K562 (cell line): ENCODE results near the gene SCUBE2.

Experiments used
- CEBPB ChIP-seq: fragments of 450-650 bp; IDR thresholded peaks from 2 replicates; pipeline ENCODE4 v1.6.1; 2016; ENCODE audit warnings: missing genetic modification characterization, missing compliant biosample characterization
- EP300 ChIP-seq: IDR thresholded peaks from 2 replicates; pipeline ENCODE4 v1.6.1; 2012; ENCODE audit warnings: low read length, improper control_type of control experiment
- GATA2 ChIP-seq: sonication (generic); formaldehyde crosslinking; IDR thresholded peaks from 2 replicates; pipeline ENCODE4 v1.4.0; 2020; ENCODE audit warnings: mild to moderate bottlenecking, missing genetic modification reagents
- JUND ChIP-seq, 2 experiments: IDR thresholded peaks; 2 replicates in 1 of 2; 3 replicates in 1 of 2; pipeline ENCODE4 v1.6.1; 2011; ENCODE audit warnings: borderline replicate concordance in 2 of 2, low read depth in 2 of 2, low read length in 2 of 2, improper control_type of control experiment in 1 of 2, missing biosample characterization in 1 of 2, missing genetic modification characterization in 1 of 2, missing genetic modification reagents in 1 of 2
- NFIC ChIP-seq: fragments of 450-650 bp; IDR thresholded peaks from 2 replicates; pipeline ENCODE4 v1.6.1; 2017; ENCODE audit warnings: mild to moderate bottlenecking, inconsistent platforms
- REST ChIP-seq, 2 experiments: fragments of 450-650 bp; formaldehyde crosslinking in 1 of 2; IDR thresholded peaks; 2 replicates each; pipeline versions ENCODE4 v1.4.0 to v1.6.1; 2014 to 2020; ENCODE audit warnings: mild to moderate bottlenecking in 2 of 2, borderline replicate concordance in 1 of 2, low read depth in 1 of 2
- YY1 ChIP-seq, 3 experiments: IDR thresholded peaks; 2 replicates each; pipeline ENCODE4 v1.6.1; 2011; ENCODE audit warnings: low read length in 2 of 3, mild to moderate bottlenecking in 2 of 3, moderate library complexity in 2 of 3, borderline replicate concordance in 1 of 3, control low read depth in 1 of 3, low read depth in 1 of 3; ENCODE audit not compliant: insufficient read depth in 3 of 3, insufficient replicate concordance in 2 of 3, control insufficient read depth in 1 of 3, insufficient read length in 1 of 3; ENCODE audit errors: extremely low read depth in 1 of 3

GRCh38 chr11:9030601-9031000 lies 60.8 kb downstream of the SCUBE2 start:
- no peak for TF ChIP-seq NFIC
- TF ChIP-seq GATA2 (CRISPR knock-in tag) = no peak
- TF ChIP-seq REST (IDR thresholded peaks at IDR 0.05; ENCODE audit: borderline replicate concordance) = no peak
- TF ChIP-seq REST (CRISPR knock-in tag; IDR thresholded peaks at IDR 0.05; ENCODE audit: low read depth) = no peak
- TF ChIP-seq CEBPB (tag) = no peak
- TF ChIP-seq JUND (IDR thresholded peaks at IDR 0.05; ENCODE audit: borderline replicate concordance, low read depth, low read length) = no peak
- no peak for TF ChIP-seq JUND (tag; IDR thresholded peaks at IDR 0.05; ENCODE audit: borderline replicate concordance, low read depth, low read length)
- TF ChIP-seq EP300 = no peak
- no peak for TF ChIP-seq YY1 (IDR thresholded peaks at IDR 0.05; ENCODE audit: borderline replicate concordance in 1 of 3, control insufficient read depth in 1 of 3, extremely low read depth in 1 of 3, insufficient read depth in 3 of 3, insufficient read length in 1 of 3, insufficient replicate concordance in 2 of 3, low read depth in 1 of 3, low read length in 2 of 3)
